Lower leg skin (tissue), 3 donors: ENCODE measurements around the gene PVALB.

Experiments used
- POLR2A ChIP-seq, 2 donors: fragments of 450-650 bp; IDR thresholded peaks; one replicate each; pipeline ENCODE4 v1.6.1; 2016 to 2017; ENCODE audit warnings: antibody characterized with exemption in 2 of 2, mild to moderate bottlenecking in 1 of 2, moderate library complexity in 1 of 2
- TF ChIP-seq, protein P1 (sequence below), 3 donors: fragments of 450-650 bp; IDR thresholded peaks; one replicate each; pipeline ENCODE4 v1.5.1; 2016; ENCODE audit warnings: antibody characterized with exemption in 3 of 3, mild to moderate bottlenecking in 3 of 3, moderate library complexity in 2 of 3

DNA sequence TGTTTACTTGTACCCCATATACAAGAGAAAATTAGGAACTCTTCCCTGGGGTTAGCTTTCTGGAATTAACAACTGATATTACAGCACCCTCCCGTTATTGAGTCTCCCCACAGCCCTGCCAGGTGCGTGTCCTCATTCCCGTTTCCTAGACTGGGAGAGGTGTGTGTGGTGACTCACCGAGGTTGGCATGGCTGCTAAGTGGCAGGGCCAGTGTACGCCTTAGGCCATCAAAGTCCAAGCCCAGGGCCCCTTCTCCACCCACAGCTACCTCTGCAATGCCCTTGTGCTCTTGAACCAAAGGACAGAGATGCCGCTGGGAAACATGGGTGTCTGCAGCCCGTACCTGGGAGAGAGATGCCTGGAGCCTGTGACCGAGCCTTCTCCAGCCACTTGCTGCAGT lies 53.3 kb downstream of the PVALB start:
- no peak for TF ChIP-seq POLR2A (IDR thresholded peaks at IDR 0.05)
- TF ChIP-seq, protein P1, sequence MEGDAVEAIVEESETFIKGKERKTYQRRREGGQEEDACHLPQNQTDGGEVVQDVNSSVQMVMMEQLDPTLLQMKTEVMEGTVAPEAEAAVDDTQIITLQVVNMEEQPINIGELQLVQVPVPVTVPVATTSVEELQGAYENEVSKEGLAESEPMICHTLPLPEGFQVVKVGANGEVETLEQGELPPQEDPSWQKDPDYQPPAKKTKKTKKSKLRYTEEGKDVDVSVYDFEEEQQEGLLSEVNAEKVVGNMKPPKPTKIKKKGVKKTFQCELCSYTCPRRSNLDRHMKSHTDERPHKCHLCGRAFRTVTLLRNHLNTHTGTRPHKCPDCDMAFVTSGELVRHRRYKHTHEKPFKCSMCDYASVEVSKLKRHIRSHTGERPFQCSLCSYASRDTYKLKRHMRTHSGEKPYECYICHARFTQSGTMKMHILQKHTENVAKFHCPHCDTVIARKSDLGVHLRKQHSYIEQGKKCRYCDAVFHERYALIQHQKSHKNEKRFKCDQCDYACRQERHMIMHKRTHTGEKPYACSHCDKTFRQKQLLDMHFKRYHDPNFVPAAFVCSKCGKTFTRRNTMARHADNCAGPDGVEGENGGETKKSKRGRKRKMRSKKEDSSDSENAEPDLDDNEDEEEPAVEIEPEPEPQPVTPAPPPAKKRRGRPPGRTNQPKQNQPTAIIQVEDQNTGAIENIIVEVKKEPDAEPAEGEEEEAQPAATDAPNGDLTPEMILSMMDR (IDR thresholded peaks at IDR 0.05) = no peak
